OCI-LY1 (cell line): ENCODE results near the gene ERBB2.

Source experiments
- H2AFZ ChIP-seq: fragments of 200-600 bp; sonication (generic), shearing (Covaris generic); 2 replicates; pipeline ENCODE4 v1.6.0; 2014; ENCODE audit warnings: antibody characterized with exemption, mild to moderate bottlenecking, low read length
- H3F3A ChIP-seq: fragments of 200-600 bp; sonication (generic), shearing (Covaris generic); 2 replicates; pipeline ENCODE4 v1.6.0; 2014; ENCODE audit warnings: mild to moderate bottlenecking, antibody characterized with exemption, low read length, moderate library complexity; ENCODE audit not compliant: insufficient read depth
- H3K27ac ChIP-seq: fragments of 200-600 bp; sonication (generic); 2 replicates; pipeline ENCODE4 v1.5.1; 2014; ENCODE audit warnings: low read length, mixed run types, mild to moderate bottlenecking, low read depth; ENCODE audit not compliant: poor library complexity, severe bottlenecking
- H3K27me3 ChIP-seq: fragments of 200-600 bp; sonication (generic); 2 replicates; pipeline ENCODE4 v1.6.0; 2014; ENCODE audit warnings: antibody characterized with exemption, mild to moderate bottlenecking, low read length, moderate library complexity; ENCODE audit not compliant: insufficient read depth
- H3K36me3 ChIP-seq: fragments of 200-600 bp; sonication (generic); 2 replicates; pipeline ENCODE4 v1.6.1; 2014; ENCODE audit warnings: mild to moderate bottlenecking, antibody characterized with exemption, low read length, moderate library complexity, mixed read lengths; ENCODE audit not compliant: insufficient read depth
- H3K4me1 ChIP-seq: fragments of 200-600 bp; sonication (generic); 2 replicates; pipeline ENCODE4 v1.5.1; 2014; ENCODE audit warnings: mild to moderate bottlenecking, low read length, moderate library complexity; ENCODE audit not compliant: insufficient read depth, severe bottlenecking
- H3K4me2 ChIP-seq: fragments of 200-600 bp; sonication (generic), shearing (Covaris generic); 2 replicates; pipeline ENCODE4 v1.6.1; 2014; ENCODE audit warnings: low read length
- H3K4me3 ChIP-seq: fragments of 200-600 bp; sonication (generic); 2 replicates; pipeline ENCODE4 v1.5.1; 2014; ENCODE audit warnings: low read length, low read depth, mild to moderate bottlenecking, mixed read lengths; ENCODE audit not compliant: poor library complexity, severe bottlenecking
- H3K79me2 ChIP-seq: fragments of 200-600 bp; shearing (Covaris generic); 2 replicates; pipeline ENCODE4 v1.6.1; 2016; ENCODE audit warnings: mixed run types, low read length, mixed read lengths; ENCODE audit not compliant: insufficient read depth
- H3K9ac ChIP-seq: fragments of 200-600 bp; sonication (generic), shearing (Covaris generic); 2 replicates; pipeline ENCODE4 v1.6.1; 2014; ENCODE audit warnings: mild to moderate bottlenecking, low read length, mixed read lengths
- H3K9me2 ChIP-seq: fragments of 200-600 bp; sonication (generic), shearing (Covaris generic); 2 replicates; pipeline ENCODE4 v1.6.1; 2014; ENCODE audit warnings: low read depth, mild to moderate bottlenecking, low read length, mixed read lengths
- H3K9me3 ChIP-seq: fragments of 200-600 bp; shearing (Covaris generic); 2 replicates; pipeline ENCODE4 v1.6.1; 2014; ENCODE audit warnings: low read length, mixed read lengths
- H4K20me1 ChIP-seq: fragments of 200-600 bp; sonication (generic), shearing (Covaris generic); 2 replicates; pipeline ENCODE4 v1.6.0; 2016; ENCODE audit warnings: mild to moderate bottlenecking, low read length; ENCODE audit not compliant: insufficient read depth
- EZH2 ChIP-seq: fragments of 200-600 bp; sonication (generic), shearing (Covaris generic); IDR thresholded peaks from 2 replicates; pipeline ENCODE4 v1.8.0; 2017; ENCODE audit warnings: borderline replicate concordance, mixed run types, mild to moderate bottlenecking, antibody characterized with exemption, low read length, moderate library complexity, mixed read lengths
- TF ChIP-seq, protein P1 (sequence below): fragments of 200-600 bp; sonication (generic), shearing (Covaris generic); IDR thresholded peaks from 2 replicates; pipeline ENCODE4 v1.5.1; 2017; ENCODE audit warnings: mild to moderate bottlenecking, antibody characterized with exemption, low read length, moderate library complexity, mixed read lengths

The ERBB2 gene

DNA sequence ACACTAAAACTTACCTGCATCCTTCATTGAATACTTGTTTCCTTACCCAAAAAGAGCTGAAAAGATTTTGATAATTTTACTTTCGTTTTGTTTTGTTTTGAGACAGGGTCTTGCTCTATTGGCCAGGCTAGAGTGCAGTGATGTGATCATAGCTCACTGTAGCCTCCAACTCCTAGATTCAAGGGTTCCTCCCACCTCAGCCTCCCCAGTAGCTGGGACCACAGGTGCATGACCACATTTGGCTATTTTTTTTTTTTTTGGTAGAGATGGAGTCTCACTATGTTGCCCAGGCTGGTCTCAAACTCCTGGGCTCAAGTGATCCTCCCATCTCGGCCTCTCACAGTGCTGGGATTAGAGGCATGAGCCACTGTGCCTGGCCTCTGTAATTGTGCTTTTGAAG is 44.8 kb upstream of the ERBB2 start:
- no peaks in the 10 kb centered on the region for H3F3A ChIP-seq
- no peak overlapping the region for H2AFZ ChIP-seq
- no peaks in the 10 kb centered on the region for H3K9me2 ChIP-seq
- TF ChIP-seq EZH2: no peak
- TF ChIP-seq, protein P1, sequence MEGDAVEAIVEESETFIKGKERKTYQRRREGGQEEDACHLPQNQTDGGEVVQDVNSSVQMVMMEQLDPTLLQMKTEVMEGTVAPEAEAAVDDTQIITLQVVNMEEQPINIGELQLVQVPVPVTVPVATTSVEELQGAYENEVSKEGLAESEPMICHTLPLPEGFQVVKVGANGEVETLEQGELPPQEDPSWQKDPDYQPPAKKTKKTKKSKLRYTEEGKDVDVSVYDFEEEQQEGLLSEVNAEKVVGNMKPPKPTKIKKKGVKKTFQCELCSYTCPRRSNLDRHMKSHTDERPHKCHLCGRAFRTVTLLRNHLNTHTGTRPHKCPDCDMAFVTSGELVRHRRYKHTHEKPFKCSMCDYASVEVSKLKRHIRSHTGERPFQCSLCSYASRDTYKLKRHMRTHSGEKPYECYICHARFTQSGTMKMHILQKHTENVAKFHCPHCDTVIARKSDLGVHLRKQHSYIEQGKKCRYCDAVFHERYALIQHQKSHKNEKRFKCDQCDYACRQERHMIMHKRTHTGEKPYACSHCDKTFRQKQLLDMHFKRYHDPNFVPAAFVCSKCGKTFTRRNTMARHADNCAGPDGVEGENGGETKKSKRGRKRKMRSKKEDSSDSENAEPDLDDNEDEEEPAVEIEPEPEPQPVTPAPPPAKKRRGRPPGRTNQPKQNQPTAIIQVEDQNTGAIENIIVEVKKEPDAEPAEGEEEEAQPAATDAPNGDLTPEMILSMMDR: no peak
- H3K79me2 ChIP-seq: no peaks in the 10 kb centered on the region
- no peaks in the 10 kb centered on the region for H3K27me3 ChIP-seq
- H3K4me3 ChIP-seq: no peak overlapping the region
- H3K4me1 ChIP-seq: peaks cover 18% of the 10 kb centered on the region
- H4K20me1 ChIP-seq: no peaks in the 10 kb centered on the region
- no peak overlapping the region for H3K4me2 ChIP-seq
- no peaks in the 10 kb centered on the region for H3K9me3 ChIP-seq
- no peak overlapping the region for H3K27ac ChIP-seq
- H3K36me3 ChIP-seq: peaks cover 7% of the 10 kb centered on the region; the same call in 1 of the 2 replicates
- no peak overlapping the region for H3K9ac ChIP-seq

GRCh38 chr17:39658346-39658745 is 41.5 kb upstream of the ERBB2 start:
- Histone ChIP-seq H3K9ac (no peak overlapping the region), H3K79me2 (no peaks in the 10 kb centered on the region), H3K4me2 (no peak overlapping the region), H3K9me3 (no peaks in the 10 kb centered on the region), H3K4me3 (no peak overlapping the region), H3K27me3 (no peaks in the 10 kb centered on the region), H3K27ac (no peak overlapping the region), H3K36me3 (peaks cover 32% of the 10 kb centered on the region; the same call in 1 of the 2 replicates), H3K4me1 (peaks cover 5% of the 10 kb centered on the region), H3F3A (no peaks in the 10 kb centered on the region), H2AFZ (no peak overlapping the region), H3K9me2 (no peaks in the 10 kb centered on the region), H4K20me1 (no peaks in the 10 kb centered on the region)
- TF ChIP-seq EZH2: no peak
- TF ChIP-seq, protein P1: no peak

DNA sequence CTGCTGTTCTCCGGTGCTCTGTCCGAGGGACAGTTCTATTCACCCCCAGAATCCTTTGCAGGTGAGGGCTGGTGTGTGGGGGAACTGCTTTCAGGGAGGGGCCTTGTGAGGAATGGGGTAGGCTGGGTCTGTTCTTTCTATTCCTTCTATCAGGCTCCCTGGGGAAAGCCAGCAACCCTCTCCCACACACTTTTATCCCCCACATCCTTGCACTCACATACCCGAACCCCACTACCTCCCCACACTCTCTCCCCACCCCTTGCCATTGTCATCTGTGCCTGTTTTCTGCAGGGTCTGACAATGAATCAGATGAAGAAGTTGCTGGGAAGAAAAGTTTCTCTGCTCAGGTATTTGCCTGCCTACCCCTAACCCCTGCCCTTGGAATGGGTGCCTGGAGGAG is 41.1 kb upstream of the ERBB2 start:
- Histone ChIP-seq H3K27ac (no peak overlapping the region), H3F3A (no peaks in the 10 kb centered on the region), H3K4me2 (no peak overlapping the region), H3K79me2 (no peaks in the 10 kb centered on the region), H3K9me3 (no peaks in the 10 kb centered on the region), H3K4me3 (no peak overlapping the region), H3K4me1 (peaks cover 5% of the 10 kb centered on the region), H3K9me2 (no peaks in the 10 kb centered on the region), H2AFZ (no peak overlapping the region), H3K9ac (no peak overlapping the region), H4K20me1 (no peaks in the 10 kb centered on the region), H3K27me3 (no peaks in the 10 kb centered on the region), H3K36me3 (peaks cover 32% of the 10 kb centered on the region; the same call in 1 of the 2 replicates)
- TF ChIP-seq EZH2: no peak
- TF ChIP-seq, protein P1: no peak
